Measurements from ENCODE around the gene CNTNAP2.

GRCh38 chr7:147941381-147941780 lies 1824.8 kb downstream of the CNTNAP2 start:
- TF ChIP-seq POLR2AphosphoS5 (IDR thresholded peaks at IDR 0.05; ENCODE audit: borderline replicate concordance, low read depth, low read length) (no peak), EZH2 (IDR thresholded peaks at IDR 0.05) (no peak), FOXP2 (optimal IDR thresholded peaks at IDR 0.05; ENCODE audit: control extremely low read depth, extremely low read length, insufficient read depth) (no peak)
